ENCODE measurements around the gene SSTR4.

The SSTR4 gene

DNA sequence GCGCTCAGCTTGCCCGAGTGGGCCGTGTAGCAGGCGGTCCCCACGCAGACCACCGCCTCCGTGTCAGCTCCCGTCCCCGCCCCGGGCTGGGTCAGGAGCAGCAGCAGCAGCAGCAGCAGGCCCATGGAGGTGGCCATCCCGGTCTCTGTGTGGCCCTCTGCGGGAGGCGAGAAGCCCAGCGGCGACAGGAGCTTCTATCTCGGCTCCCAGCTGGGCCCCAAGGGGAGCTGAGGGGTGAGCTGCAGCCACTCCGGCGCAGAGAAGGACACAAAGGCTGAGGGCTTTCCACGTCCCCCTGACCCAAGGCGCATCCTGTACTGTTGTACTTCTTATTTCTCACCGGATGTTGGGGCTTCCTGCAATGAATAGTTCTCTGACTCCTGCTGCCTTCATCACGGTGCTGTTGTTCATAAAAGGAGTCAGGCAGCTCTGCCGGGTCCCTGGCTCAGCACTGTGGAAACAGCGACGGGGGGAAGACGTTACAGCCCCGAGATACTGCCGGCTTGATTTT lies 51.0 kb downstream of the SSTR4 start, which contains the start of gene CD93:
TSS of gene CD93 (minus strand) at position 269 of the 511 bp plus-strand sequence. CDS start at position 137, 132 bp downstream.
- TF ChIP-seq, protein P1, sequence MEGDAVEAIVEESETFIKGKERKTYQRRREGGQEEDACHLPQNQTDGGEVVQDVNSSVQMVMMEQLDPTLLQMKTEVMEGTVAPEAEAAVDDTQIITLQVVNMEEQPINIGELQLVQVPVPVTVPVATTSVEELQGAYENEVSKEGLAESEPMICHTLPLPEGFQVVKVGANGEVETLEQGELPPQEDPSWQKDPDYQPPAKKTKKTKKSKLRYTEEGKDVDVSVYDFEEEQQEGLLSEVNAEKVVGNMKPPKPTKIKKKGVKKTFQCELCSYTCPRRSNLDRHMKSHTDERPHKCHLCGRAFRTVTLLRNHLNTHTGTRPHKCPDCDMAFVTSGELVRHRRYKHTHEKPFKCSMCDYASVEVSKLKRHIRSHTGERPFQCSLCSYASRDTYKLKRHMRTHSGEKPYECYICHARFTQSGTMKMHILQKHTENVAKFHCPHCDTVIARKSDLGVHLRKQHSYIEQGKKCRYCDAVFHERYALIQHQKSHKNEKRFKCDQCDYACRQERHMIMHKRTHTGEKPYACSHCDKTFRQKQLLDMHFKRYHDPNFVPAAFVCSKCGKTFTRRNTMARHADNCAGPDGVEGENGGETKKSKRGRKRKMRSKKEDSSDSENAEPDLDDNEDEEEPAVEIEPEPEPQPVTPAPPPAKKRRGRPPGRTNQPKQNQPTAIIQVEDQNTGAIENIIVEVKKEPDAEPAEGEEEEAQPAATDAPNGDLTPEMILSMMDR (IDR thresholded peaks at IDR 0.05), result no peak

GRCh38 chr20:23086931-23087411 lies 51.9 kb downstream of the SSTR4 start:
- TF ChIP-seq, protein P1 (IDR thresholded peaks at IDR 0.05), result no peak

- TF ChIP-seq, protein P1 (IDR thresholded peaks at IDR 0.05), result no peak
Measured at GRCh38 chr20:23087587-23088251, 52.6 kb downstream of the SSTR4 start.

Data from LNCAP (cell line).